GM18498 (cell line): ENCODE results near the gene ATP10D.

ENCODE experiments used
- ATAC-seq: cut with Tn5 transposase; IDR thresholded peaks from one replicate; pipeline ENCODE4 v1.9.1; 2021; ENCODE audit warnings: mild to moderate bottlenecking, moderate library complexity; ENCODE audit not compliant: unreplicated experiment

ATP10D gene

GRCh38 chr4:47485047-47485692, at the start of gene ATP10D:
Gene ATP10D, plus strand, starts transcription at chr4:47485275. Its CDS starts 27,266 bp downstream, at chr4:47512541.
- peak; percentile 94 for ATAC-seq

- ATAC-seq = peak; percentile 89
Measured at GRCh38 chr4:47442980-47443379, 42.1 kb upstream of the ATP10D start.

GRCh38 chr4:47444031-47444430, 41.0 kb upstream of the ATP10D start:
- ATAC-seq = no peak

GRCh38 chr4:47451657-47452056, 33.4 kb upstream of the ATP10D start:
- ATAC-seq = no peak

- peak; percentile 27 for ATAC-seq
Measured at GRCh38 chr4:47462799-47463234, 22.3 kb upstream of the ATP10D start.

- ATAC-seq = peak; percentile 94
Measured at GRCh38 chr4:47463235-47463956, 21.7 kb upstream of the ATP10D start, which contains the start of gene COMMD8. Gene COMMD8, minus strand, starts transcription at chr4:47463702. Its CDS starts 51 bp downstream, at chr4:47463651.

GRCh38 chr4:47465004-47465403, 20.1 kb upstream of the ATP10D start:
- ATAC-seq = peak; percentile 19

GRCh38 chr4:47466056-47466785, 18.9 kb upstream of the ATP10D start:
- no peak for ATAC-seq

- no peak for ATAC-seq
Measured at GRCh38 chr4:47468706-47469365, 16.2 kb upstream of the ATP10D start.

GRCh38 chr4:47469951-47470350, 15.1 kb upstream of the ATP10D start:
- ATAC-seq = no peak

GRCh38 chr4:47471064-47471463, 14.0 kb upstream of the ATP10D start:
- no peak for ATAC-seq

- ATAC-seq = no peak
Measured at GRCh38 chr4:47471591-47471990, 13.5 kb upstream of the ATP10D start.

GRCh38 chr4:47473141-47473750, 11.8 kb upstream of the ATP10D start:
- no peak for ATAC-seq

- ATAC-seq = no peak
Measured at GRCh38 chr4:47474799-47475198, 10.3 kb upstream of the ATP10D start.

- no peak for ATAC-seq
Measured at GRCh38 chr4:47475411-47475810, 9.7 kb upstream of the ATP10D start.

GRCh38 chr4:47478804-47479203, 6.3 kb upstream of the ATP10D start:
- no peak for ATAC-seq

GRCh38 chr4:47482326-47482725, 2.7 kb upstream of the ATP10D start:
- no peak for ATAC-seq

GRCh38 chr4:47483745-47484144, 1.3 kb upstream of the ATP10D start:
- peak; percentile 2 for ATAC-seq

- peak; percentile 45 for ATAC-seq
Measured at GRCh38 chr4:47484168-47484567, 907 bp upstream of the ATP10D start.

GRCh38 chr4:47485768-47486167, 693 bp downstream of the ATP10D start:
- ATAC-seq = no peak

GRCh38 chr4:47486231-47486673, 1.2 kb downstream of the ATP10D start:
- ATAC-seq = no peak
